ENCODE data around the gene STAU1.

STAU1 gene

GRCh38 chr20:49229381-49229780 is 41.2 kb upstream of the STAU1 start:
- H3K27me3 ChIP-seq (ENCODE audit: insufficient read depth, low read depth) = no peaks in the 10 kb centered on the region
- H3K4me2 ChIP-seq = no peak overlapping the region
- TF ChIP-seq, protein P1, sequence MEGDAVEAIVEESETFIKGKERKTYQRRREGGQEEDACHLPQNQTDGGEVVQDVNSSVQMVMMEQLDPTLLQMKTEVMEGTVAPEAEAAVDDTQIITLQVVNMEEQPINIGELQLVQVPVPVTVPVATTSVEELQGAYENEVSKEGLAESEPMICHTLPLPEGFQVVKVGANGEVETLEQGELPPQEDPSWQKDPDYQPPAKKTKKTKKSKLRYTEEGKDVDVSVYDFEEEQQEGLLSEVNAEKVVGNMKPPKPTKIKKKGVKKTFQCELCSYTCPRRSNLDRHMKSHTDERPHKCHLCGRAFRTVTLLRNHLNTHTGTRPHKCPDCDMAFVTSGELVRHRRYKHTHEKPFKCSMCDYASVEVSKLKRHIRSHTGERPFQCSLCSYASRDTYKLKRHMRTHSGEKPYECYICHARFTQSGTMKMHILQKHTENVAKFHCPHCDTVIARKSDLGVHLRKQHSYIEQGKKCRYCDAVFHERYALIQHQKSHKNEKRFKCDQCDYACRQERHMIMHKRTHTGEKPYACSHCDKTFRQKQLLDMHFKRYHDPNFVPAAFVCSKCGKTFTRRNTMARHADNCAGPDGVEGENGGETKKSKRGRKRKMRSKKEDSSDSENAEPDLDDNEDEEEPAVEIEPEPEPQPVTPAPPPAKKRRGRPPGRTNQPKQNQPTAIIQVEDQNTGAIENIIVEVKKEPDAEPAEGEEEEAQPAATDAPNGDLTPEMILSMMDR (conservative IDR thresholded peaks at IDR 0.05; ENCODE audit: low read depth, low read length) = no peak
- no peak overlapping the region for H3K9ac ChIP-seq
- no peak overlapping the region for H3K4me3 ChIP-seq (IDR thresholded peaks at IDR 0.05; ENCODE audit: insufficient read depth, low read depth, low read length)
- no peaks in the 10 kb centered on the region; the same call in 1 of the 2 replicates for H3K79me2 ChIP-seq (ENCODE audit: insufficient read depth, low read depth)
- no peak overlapping the region for H2AFZ ChIP-seq (ENCODE audit: low read depth)
- no peaks in the 10 kb centered on the region for H4K20me1 ChIP-seq (ENCODE audit: insufficient read depth)
- no peak overlapping the region for H3K27ac ChIP-seq
- no peaks in the 10 kb centered on the region for H3K4me1 ChIP-seq (ENCODE audit: low read depth, poor library complexity, severe bottlenecking)
- peaks cover 37% of the 10 kb centered on the region; the same call in 1 of the 2 replicates for H3K36me3 ChIP-seq (ENCODE audit: insufficient read depth)

- Histone ChIP-seq H3K4me1 (ENCODE audit: low read depth, poor library complexity, severe bottlenecking) (no peaks in the 10 kb centered on the region), H3K79me2 (ENCODE audit: insufficient read depth, low read depth) (no peaks in the 10 kb centered on the region; the same call in 1 of the 2 replicates), H3K9ac (no peak overlapping the region), H3K4me3 (IDR thresholded peaks at IDR 0.05; ENCODE audit: insufficient read depth, low read depth, low read length) (no peak overlapping the region), H2AFZ (ENCODE audit: low read depth) (no peak overlapping the region), H3K27ac (no peak overlapping the region), H3K27me3 (ENCODE audit: insufficient read depth, low read depth) (no peaks in the 10 kb centered on the region), H3K36me3 (ENCODE audit: insufficient read depth) (peaks cover 37% of the 10 kb centered on the region; the same call in 1 of the 2 replicates), H3K4me2 (no peak overlapping the region), H4K20me1 (ENCODE audit: insufficient read depth) (no peaks in the 10 kb centered on the region)
- TF ChIP-seq, protein P1 (conservative IDR thresholded peaks at IDR 0.05; ENCODE audit: low read depth, low read length) = no peak
Observed at GRCh38 chr20:49228676-49229075, 40.5 kb upstream of the STAU1 start.

DNA sequence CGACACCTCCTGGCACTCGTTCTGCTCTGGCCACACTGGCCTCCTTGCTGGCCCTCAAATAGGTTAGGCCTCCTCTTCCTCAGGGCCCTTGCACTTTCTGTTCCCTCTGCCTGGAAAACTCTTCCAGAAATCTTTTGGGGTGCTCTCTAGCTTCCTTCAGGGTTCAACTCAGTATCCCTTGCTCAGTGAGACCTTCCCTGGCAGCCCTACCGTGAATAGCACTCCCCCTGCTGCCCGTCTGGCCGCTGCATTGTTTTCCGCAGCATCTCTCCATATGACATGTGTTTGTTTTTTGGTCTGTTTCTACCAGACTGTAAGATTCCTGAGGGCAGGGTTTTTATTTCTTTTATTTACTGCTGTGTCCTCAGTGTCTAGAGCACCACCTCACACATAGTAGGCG is 37.8 kb upstream of the STAU1 start:
- Histone ChIP-seq H3K36me3 (ENCODE audit: insufficient read depth) (peaks cover 37% of the 10 kb centered on the region; the same call in 1 of the 2 replicates), H3K27ac (no peak overlapping the region), H3K4me3 (IDR thresholded peaks at IDR 0.05; ENCODE audit: insufficient read depth, low read depth, low read length) (no peak overlapping the region), H3K4me2 (no peak overlapping the region), H3K79me2 (ENCODE audit: insufficient read depth, low read depth) (peaks cover 10% of the 10 kb centered on the region; the same call in 1 of the 2 replicates), H3K9ac (no peak overlapping the region), H3K4me1 (ENCODE audit: low read depth, poor library complexity, severe bottlenecking) (no peaks in the 10 kb centered on the region), H3K27me3 (ENCODE audit: insufficient read depth, low read depth) (no peaks in the 10 kb centered on the region), H4K20me1 (ENCODE audit: insufficient read depth) (no peaks in the 10 kb centered on the region), H2AFZ (ENCODE audit: low read depth) (no peak overlapping the region)
- TF ChIP-seq, protein P1 (conservative IDR thresholded peaks at IDR 0.05; ENCODE audit: low read depth, low read length) = no peak

DNA sequence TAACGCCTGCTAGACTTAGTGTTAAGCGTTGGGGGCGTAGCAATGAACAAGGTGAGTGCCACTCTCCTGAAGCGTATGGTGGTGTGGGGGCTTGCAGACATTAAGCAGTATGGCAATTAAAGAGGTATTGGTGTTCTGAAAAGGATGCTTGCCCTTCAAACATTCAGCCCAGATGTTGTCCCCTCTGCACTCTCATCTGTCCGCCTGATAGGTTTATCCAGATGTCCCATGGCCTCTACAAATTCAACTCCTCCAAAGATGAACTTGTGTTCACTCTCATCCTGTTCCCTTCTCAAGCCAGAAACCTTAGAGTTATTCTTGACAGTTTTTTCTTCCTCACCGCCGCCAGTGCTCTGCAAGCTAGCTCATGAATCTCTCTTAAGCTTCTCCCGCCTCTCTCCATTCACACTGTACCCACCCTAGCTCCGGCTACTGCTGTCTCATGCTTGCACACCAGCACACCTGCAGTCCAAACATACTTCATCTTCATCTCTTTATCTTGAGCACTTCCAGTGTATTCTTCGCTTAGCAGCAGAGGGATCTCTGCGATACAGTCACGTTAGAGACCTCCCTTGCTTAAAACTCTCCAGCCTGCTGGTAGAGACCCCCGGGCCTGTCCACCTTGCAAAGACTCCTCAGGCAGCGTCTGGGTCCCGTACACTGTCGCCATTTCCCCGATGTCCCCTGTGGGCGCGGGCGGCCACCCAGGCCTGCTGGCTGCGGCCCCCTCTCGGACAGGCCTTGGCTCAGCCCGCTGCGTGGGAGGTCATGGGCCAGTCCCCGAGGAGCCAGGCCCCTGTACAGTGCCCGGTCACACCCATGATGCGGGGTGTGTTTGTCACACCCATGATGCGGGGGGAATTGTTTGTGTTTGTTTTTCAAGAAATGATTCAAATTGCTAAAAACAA is 32.0 kb upstream of the STAU1 start:
- Histone ChIP-seq H3K36me3 (ENCODE audit: insufficient read depth) (peaks cover 14% of the 10 kb centered on the region; the same call in 1 of the 2 replicates), H3K4me2 (peak overlapping the region; percentile 58), H4K20me1 (ENCODE audit: insufficient read depth) (no peaks in the 10 kb centered on the region), H3K4me3 (IDR thresholded peaks at IDR 0.05; ENCODE audit: insufficient read depth, low read depth, low read length) (no peak overlapping the region), H3K9ac (peak overlapping the region; percentile 66; the same call in 1 of the 2 replicates), H3K79me2 (ENCODE audit: insufficient read depth, low read depth) (peaks cover 26% of the 10 kb centered on the region), H3K27ac (peak overlapping the region; percentile 49), H3K27me3 (ENCODE audit: insufficient read depth, low read depth) (no peaks in the 10 kb centered on the region), H3K4me1 (ENCODE audit: low read depth, poor library complexity, severe bottlenecking) (peaks cover 23% of the 10 kb centered on the region), H2AFZ (ENCODE audit: low read depth) (peak overlapping the region; percentile 79)
- TF ChIP-seq, protein P1 (conservative IDR thresholded peaks at IDR 0.05; ENCODE audit: low read depth, low read length) = no peak
